ENCODE results near the gene THEMIS2.

The THEMIS2 gene

DNA sequence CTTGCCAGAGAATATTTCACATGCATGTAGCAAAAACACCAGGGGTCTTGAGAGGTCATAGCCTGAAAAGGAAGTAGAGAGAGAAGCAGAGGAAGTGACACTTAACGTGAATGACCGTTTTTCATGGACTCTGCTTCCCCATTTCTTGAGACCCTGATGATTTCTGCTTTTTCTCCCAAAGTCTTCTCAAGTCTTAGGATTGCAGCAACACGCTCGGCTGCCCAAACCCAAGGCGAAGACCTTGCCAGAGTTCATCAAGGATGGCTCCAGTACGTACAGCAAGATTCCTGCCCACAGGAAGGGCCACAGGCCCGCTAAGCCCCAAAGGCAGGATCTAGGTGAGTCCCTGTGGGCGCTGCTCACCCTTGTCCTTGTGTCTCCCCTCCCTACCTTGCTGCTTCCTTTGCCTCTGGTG lies 12.8 kb downstream of the THEMIS2 start:
- no peak for DNase-seq

DNA sequence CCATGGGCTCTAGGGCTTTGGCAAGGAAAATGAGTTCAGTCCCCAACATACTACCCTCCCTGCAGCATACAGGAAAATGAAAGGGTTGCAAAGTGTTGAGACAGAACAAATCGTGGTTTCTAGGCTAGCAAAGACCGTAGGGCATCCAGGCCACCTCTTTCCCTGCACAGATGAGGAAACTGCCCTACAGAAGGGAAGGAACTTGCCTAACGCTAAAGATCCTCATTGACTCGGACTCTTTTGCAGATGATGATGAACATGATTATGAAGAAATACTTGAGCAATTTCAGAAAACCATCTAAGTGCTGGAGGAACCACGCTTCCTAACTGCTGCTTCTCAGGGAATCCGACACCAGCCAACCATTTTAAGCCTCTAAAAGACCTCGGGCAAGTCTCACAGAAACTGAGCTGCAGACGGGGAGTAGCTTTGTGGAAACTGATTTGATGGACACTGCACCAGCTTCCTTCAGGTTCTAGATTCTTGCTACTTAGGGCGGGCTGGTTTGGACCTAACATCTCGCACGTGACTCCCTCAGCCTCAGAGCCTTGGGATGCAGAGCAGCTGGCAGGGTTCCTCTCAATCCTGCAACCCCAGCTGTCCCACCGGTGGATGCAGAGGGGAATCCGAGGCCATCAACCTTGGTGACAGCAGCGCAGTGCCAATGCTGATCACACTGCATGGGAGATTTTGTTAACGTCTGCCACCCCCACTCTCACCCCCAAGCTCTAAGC lies 13.4 kb downstream of the THEMIS2 start:
- no peak for DNase-seq

DNA sequence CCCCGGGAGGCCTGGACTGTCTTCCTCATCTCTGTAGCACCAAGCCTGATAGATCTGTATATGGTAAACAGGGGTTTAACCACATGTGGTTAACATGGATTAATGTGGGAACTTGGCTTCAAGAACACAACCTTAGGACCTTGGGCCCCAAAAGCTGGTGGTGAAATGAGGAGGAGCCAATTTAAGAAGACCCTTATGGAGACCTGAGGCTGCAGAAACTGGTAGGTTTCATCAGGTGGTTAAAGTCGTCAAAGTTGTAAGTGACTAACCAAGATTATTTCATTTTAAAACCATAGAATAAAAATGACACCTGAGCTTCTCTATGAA lies 14.0 kb downstream of the THEMIS2 start:
- no peak for DNase-seq

DNA sequence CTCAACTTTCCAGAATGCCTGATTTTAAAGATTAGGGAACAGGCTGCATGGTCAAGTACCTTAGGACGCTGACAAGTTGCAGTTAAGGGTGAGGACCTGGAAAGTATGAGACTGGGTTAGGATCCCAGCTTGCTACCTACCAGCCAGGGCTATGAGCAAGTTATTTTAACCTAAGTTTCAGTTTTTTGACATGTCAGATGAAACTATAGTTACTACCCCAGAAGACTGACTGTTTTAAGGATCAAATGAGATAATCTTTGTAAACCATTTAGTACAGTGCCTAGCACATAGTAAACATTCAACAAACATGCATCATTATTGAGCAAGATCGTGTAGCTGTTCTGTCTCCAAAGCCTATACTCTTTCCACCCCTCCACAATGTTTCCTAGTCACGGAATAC lies 14.4 kb downstream of the THEMIS2 start:
- DNase-seq: no peak

DNA sequence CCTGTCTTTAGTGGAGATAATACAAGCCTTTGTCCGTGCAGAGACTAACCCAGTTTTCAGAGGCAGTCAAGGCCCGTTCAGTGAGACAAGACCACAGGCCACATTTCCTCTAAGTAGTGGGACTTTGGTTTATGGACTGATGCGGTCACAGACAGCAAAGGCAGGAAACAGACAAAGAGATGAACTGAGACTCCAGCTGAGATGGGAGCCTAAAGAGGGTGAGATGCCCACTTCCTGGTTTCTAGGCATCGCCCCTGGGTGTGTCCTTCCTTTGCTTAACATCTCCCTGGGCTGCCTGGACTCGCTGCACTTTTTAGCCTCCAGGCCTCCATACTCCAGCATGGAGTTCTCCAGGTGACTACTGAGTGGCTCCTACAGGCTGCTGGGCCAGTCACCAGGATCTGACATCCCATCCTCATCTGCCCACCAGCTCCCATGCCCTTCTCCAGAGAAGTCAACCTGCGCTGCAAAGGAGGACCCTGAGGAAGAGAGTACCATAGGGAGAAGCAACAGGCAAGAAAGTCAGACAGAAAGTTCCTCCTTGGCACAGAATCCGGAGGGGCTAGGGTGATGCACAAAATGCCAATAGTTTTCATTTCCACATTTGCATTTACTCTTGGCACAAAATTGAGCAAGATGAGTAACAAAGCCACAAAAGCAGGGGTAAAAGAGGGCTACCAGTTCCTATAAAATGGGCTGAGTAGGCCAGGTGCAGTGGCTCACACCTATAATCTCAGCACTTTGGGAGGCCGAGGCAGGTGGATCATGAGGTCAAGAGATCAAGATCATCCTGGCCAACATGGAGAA lies 15.1 kb downstream of the THEMIS2 start:
- peak in 1 of 56 donors; percentile 36 for DNase-seq

DNA sequence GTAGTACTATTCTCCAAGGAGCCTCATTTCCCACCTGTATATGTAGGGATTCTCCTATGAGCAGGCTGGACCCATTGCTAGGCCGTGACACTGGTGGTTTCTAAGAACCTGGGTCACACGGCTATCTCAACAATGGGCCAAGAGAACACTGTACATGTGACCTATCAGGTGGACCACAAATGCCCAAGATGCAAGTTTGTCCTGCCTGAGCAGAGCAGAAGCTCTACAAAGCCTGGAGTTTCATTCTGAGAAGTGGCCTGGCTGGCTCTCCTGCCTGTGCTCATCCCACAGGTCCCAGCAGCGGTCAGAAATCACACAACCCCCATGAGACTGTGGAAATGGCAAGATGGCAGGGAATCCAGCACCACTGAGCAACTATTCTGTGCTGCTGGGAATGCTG lies 17.2 kb downstream of the THEMIS2 start:
- no peak for DNase-seq

DNA sequence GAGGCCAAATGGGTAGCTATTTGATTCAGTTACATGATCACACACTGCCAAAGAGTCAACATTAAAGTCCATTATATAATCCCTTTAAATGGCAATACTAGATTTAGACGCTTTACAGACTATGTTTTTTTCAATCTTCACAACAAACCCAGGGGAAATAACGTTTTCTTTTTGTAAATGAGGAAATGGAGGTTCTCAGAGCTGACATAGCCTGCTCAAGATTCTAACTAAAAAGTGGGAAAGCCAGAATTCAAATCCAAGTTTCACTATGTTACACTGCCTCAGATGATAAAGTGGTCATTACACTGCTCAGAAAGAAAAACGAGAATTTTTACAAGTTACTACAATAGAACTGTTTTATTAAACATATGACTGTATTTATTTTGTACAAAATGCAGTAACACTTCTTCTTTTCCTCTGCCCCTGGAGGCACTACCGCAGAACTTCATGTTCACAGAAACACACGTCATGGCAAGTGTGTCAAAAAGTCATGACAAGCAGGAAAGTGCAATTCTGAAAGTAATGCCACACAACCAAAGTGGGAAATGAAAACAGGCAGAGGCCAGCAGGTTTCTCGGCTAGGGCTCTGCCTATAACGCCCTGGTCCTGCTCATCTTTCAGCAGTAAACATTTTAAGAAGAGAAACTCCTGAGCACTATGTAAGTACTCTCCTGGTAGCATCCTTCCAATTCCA lies 19.0 kb downstream of the THEMIS2 start:
- DNase-seq: peak in 4 of 56 donors; percentile 7 to 33 (median 24)

DNA sequence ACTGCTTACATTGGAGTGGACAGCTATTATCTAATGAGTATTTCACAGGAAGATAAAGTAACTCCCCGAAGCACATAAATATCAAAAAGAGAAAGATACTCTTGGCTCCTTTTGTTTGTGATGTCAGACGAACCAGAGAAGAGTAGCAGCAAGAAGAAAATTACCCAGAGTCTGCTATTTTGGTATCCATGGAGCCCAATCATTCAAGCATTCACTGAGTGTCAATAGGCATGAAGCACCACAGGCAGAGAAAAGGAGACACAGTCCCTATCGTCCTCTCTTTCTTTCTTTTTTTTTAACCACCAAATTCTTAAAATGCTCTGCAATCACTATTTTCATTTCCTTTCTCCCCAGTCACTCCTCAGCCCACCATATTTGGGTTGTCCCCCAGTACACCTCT lies 22.2 kb downstream of the THEMIS2 start:
- DNase-seq: no peak

DNA sequence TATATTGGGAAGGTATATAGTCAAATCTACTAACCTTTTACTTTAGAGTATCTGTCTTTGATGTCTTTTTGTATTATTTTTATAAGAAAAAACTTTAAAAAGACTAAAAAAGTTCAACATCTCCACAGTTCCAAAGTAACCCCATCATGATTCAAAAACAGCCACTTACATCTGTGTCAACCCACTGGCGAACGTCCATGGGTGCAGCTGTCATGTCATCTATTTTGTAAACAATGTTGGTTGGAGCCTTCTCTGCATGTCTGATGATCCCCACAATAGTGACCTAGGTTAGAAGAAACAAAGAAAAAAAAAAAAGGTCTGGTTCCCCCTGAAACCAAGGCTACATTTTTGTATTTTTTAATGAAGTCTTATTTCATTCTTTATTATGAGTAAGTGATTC lies 34.4 kb downstream of the THEMIS2 start:
- DNase-seq: peak in 3 of 56 donors; percentile 17 to 33 (median 18)

DNA sequence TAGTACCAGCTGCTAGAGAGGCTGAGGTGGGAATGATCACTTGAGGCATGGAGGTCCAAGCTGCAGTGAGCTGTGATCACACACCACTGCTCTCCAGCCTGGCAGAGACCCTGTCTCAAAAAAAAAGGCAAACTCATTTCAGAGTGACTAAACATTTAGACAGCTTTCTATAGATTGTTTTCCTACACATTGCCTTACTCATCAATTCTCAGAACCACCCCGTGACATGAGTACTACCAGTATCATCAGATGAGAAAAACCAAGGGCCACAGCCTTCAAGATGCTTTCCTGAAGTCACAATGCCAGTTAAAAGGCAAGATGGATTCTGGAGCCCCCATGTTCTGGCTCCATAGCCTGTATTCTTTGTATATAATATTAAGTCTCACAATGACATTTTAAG lies 40.1 kb downstream of the THEMIS2 start:
- DNase-seq: no peak

DNA sequence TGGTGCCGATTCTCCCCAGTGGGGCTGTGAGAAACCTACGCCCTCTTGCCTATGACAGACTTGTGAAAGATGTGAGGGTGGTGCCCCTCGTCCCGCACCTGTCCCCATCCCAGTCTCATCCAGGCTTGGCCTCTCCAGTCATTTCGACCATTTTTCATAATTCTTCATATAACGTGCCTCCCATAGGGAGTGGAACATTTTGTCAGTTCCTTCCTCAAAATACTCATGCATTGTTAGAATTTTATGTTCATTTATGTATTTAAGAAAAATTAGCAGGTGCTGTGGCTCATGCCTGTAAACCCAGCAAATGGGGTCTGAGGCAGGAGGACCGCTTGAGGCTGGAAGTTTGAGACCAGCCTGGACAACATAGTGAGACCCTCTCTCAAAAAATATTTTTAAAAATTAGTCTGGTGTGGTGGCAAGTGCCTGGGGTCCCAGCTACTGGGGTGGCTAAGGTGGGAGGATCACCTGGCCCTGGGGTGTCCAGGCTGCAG lies 42.8 kb downstream of the THEMIS2 start:
- DNase-seq: no peak

DNA sequence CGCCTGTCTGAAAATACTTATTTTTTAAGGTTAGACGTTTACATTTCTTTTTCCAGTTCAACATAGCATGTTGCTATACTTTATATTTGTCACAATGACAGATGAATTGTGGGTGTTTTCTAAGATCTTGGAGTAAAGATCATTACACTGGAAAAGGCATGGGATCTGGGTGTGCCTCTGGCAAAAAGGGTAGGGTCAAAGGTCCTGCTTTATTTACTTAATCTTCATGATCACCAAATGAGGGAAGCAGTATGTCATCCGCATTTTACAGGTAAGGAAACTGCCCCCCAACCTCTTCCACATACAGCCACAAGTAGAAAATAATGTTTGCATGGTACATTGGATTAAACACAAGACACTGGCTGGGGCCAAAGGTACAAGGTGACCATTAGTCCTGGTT lies 49.9 kb downstream of the THEMIS2 start:
- no peak for DNase-seq

DNA sequence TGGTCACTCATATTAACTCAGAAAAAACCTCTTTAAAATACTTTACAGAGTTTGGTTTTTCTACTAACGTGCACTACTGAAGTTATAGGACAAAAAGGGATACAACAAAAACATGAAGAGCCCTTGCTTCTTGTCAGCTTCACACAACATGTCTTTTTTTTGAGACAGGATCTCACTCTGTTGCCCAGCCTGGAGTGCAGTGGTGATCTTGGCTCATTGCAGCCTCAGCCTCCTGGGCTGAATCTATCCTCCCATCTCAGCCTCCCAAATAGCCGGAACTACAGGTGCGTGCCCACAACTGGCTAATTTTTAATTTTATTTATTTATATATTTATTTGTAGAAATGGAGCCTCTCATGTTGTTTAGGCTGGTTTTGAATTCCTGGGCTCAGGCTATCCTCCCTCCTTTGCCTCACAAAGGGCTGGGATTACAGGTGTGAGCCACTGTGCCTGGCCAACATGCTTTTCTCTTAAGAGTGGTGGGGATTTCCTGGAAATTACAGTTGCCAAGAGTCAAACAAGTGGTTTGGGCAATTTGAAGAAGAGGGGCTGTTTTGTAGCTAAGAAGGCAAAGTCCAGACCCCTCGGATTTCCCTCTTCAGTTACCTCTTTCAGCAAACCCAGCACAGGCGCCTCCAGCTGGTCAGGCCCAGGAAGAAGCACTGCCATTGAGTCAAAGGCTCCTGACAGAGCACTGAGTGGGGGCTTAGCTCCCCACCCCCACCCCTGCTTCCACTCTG lies 56.0 kb downstream of the THEMIS2 start:
- no peak for DNase-seq

DNA sequence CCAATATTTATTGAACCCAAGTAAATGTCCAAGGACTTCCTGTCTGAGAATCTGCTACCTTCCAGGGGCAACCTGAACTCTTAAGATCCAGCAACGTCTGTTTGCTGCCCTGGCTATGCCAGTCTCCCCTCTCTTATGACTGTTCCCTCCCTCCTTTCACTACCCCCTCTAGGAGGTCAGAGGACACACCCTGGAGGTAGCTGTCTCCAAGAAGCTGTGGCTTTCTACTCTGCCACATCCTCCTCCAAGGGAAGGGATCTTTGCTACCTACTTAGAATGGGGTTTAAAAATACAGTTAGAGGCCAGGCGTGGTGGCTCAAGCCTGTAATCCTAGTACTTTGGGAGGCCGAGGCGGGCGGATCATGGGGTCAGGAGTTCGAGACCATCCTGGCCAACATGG lies 58.8 kb downstream of the THEMIS2 start:
- no peak for DNase-seq

DNA sequence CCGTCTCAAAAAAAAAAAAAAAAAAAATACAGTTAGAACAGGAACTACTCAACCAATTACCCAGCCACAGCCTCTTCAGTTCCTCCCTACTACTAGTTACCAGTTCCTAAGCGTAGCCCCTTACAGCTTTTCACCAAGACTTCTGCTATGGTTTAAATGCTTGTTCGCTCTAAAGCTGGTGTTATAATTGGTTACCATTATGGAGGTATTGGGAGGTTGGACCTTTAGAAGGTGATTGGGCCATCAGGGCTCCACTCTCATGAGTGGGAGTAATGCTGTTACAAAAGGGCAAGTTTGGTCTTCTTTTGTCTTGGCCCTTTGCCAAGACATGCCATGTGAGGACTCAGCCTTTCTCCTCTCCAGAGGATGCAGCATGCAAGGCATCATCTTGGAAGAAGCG lies 59.4 kb downstream of the THEMIS2 start:
- no peak for DNase-seq

DNA sequence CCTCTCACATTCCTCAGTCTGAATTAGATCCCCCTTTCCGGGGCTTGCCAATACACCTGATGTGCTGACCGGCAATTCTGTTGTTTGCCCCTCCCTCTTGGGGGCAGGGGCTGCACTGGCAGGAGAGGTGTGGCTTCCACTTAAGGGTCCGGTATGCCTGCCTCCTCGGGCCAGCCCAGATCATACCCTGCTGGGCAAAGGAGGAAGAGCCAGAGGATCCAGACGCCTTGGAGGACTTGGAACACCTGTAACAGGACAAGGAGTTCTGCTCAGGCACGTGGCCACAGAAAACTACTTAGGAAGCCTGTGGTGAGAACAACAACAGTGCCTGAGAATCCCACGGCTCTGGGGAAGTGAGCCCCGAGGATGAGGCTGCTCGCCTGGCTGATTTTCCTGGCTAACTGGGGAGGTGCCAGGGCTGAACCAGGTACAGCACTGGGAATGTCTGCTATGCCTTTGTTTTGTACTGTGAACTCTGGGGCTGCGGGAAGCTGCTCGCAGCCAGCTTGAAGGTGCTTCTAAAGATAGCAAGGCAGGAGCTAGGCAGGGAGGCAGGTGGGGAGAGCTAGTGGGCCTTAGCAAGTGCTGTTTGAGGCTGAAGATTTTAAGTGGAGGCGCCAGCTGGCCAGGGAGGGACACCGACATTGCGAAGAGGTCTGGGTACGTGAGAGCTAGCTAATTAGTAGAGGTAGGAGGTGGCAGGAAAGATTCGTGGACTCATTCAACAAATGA lies 62.6 kb downstream of the THEMIS2 start, which contains the start of gene SMPDL3B:
SMPDL3B (plus strand) TSS at position 183 of the 732 bp plus-strand sequence; CDS start at position 367, 184 bp downstream.
- peak in 6 of 56 donors; percentile 6 to 28 (median 16) for DNase-seq

DNA sequence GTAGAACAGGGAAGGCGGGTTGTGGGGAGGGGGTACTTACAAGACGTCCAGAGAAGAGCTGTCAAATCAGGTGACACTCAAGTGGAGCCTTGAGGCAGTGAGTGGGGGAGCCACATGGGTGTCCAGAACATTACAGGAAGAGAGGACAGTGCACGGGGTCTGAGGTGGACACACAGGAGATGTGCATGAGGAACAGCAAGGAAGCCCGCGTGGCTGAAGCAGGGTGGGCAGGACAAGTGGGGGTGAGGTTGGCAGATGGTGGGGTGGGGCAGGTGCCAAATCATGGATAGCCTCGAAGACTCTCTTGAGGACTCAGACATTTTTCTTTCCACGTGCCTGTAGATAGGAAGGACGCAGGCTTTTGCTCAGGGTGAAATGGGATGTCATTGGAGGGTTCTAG lies 63.4 kb downstream of the THEMIS2 start:
- DNase-seq: no peak
